ENCODE data around the gene MDGA2. TPM values are rescaled to one million over a fixed set of nuclear protein-coding genes. Genes with fewer than 3 reads are reported as not detected.
"Not testable (repeated sequence)": the region's sequence is repeated elsewhere in the genome, so short reads cannot be mapped to it uniquely, and the experiment has no call there.

MDGA2 gene
- total and polyA plus RNA-seq, 11 donors = 0.12 to 0.26 TPM; not detected in 9

DNA sequence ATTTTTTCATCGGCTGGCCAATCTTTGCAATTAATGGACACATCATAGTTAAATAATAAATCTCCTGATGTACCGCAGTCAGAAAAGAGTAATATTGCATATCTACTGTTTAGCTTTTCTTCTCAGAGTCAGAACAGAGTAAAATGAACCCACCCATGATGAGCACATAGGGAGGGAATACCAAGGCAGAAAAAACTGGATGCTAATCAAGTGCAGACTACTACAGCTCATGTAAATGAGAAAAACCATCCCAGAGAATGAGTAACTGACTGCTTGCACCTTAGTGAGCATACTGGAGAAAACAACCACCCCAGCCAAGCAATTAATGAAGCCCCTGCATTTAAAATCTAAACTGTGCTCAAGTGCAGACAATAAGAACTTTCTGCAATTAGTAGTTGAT lies 483.7 kb downstream of the MDGA2 start:
- 88 to 90% (median 90%) methylated on average over 2 of the region's 2 CpGs for WGBS, 4 donors
- intact Hi-C loops (cut with DNase I) = no loop called here
- Histone ChIP-seq H3K4me1 (no peaks in the 10 kb centered on the region), H3K27me3 (no peaks in the 10 kb centered on the region), H3K27ac (no peak overlapping the region), H3K4me3 (no peak overlapping the region), H3K36me3 (no peaks in the 10 kb centered on the region), H3K9me3 (no peaks in the 10 kb centered on the region)
- DNase-seq = no peak
- TF ChIP-seq CTCF (IDR thresholded peaks at IDR 0.05) (no peak), POLR2A (IDR thresholded peaks at IDR 0.05) (no peak)
- no peak for ATAC-seq

- WGBS, 4 donors = 80 to 83% (median 82%) methylated on average over 5 of the region's 5 CpGs
- intact Hi-C loops (cut with DNase I) = no loop called here
- ATAC-seq = no peak
These were observed 485.4 kb downstream of the MDGA2 start for GRCh38 chr14:47189911-47190484.

GRCh38 chr14:47186486-47186885 lies 488.9 kb downstream of the MDGA2 start:
- H3K27ac ChIP-seq = no peak overlapping the region
- TF ChIP-seq CTCF (IDR thresholded peaks at IDR 0.05) = no peak
- no peak for TF ChIP-seq POLR2A (IDR thresholded peaks at IDR 0.05)
- no peaks in the 10 kb centered on the region for H3K27me3 ChIP-seq
- no peaks in the 10 kb centered on the region for H3K4me1 ChIP-seq
- H3K36me3 ChIP-seq = no peaks in the 10 kb centered on the region
- H3K4me3 ChIP-seq = no peak overlapping the region
- H3K9me3 ChIP-seq = no peaks in the 10 kb centered on the region
- WGBS, 4 donors = 49 to 62% (median 52%) methylated on average over 2 of the region's 2 CpGs
- DNase-seq (no peak), ATAC-seq (no peak)
- intact Hi-C loops (cut with DNase I) = no loop called here

More at GRCh38 chr14:47189911-47190484, 485.4 kb downstream of the MDGA2 start:
- Histone ChIP-seq H3K27me3 (no peaks in the 10 kb centered on the region), H3K4me3 (no peak overlapping the region), H3K9me3 (no peaks in the 10 kb centered on the region), H3K27ac (no peak overlapping the region), H3K4me1 (no peaks in the 10 kb centered on the region), H3K36me3 (no peaks in the 10 kb centered on the region)
- no peak for TF ChIP-seq POLR2A (IDR thresholded peaks at IDR 0.05)
- TF ChIP-seq CTCF (IDR thresholded peaks at IDR 0.05) = no peak
- DNase-seq = no peak

DNA sequence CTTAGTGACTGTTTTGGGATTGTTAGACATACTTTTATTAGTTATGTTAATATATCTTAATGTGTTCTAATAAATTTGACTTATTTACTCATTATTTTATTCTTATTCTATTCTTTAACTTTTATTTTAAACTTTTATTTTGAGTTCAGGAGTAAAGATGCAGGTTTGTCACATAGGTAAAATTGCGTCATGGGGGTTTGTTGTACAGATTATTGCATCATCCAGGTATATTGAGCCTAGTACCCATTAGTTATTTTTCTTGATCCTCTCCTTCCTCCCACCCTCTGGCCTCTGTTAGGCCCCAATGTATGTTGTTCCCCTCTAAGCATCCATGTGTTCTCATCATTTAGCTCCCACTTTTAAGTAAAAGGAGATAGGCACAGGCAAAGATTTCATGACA lies 495.5 kb downstream of the MDGA2 start:
- TF ChIP-seq POLR2A (IDR thresholded peaks at IDR 0.05) (no peak), CTCF (IDR thresholded peaks at IDR 0.05) (no peak)
- H3K27ac ChIP-seq = no peak overlapping the region
- ATAC-seq = no peak
- H3K4me3 ChIP-seq = no peak overlapping the region
- no peaks in the 10 kb centered on the region for H3K4me1 ChIP-seq
- peaks cover 0 to 3% (median 0%) of the 10 kb centered on the region in 12 donors for H3K9me3 ChIP-seq
- H3K27me3 ChIP-seq = no peaks in the 10 kb centered on the region
- H3K36me3 ChIP-seq = no peaks in the 10 kb centered on the region
- DNase-seq = no peak
- intact Hi-C loops (cut with DNase I) = no loop called here
- 88 to 100% (median 94%) methylated on average over 1 of the region's 1 CpG for WGBS, 4 donors

GRCh38 chr14:47171896-47172295 lies 503.5 kb downstream of the MDGA2 start:
- H3K9me3 ChIP-seq; H3K36me3 ChIP-seq; DNase-seq; H3K4me3 ChIP-seq; H3K27ac ChIP-seq; H3K4me1 ChIP-seq; intact Hi-C loops (cut with DNase I); ATAC-seq; H3K27me3 ChIP-seq: not testable (repeated sequence)
- 88 to 91% (median 91%) methylated on average over 9 to 10 of the region's 10 CpGs for WGBS, 4 donors

Measured in heart left ventricle (tissue), 16 donors.